Suprapubic skin (tissue), 4 donors: Measurements from ENCODE around the gene POR. TPM values are rescaled to one million over a fixed set of nuclear protein-coding genes. Genes with fewer than 3 reads are reported as not detected.

Source experiments
- DNase-seq, 2 donors: peaks; one replicate each; pipeline ENCODE4 v3.0.0-alpha.2; 2019; ENCODE audit warnings: low spot score in 2 of 2
- H3K27ac ChIP-seq: fragments of 200-600 bp; sonication (generic); one replicate; pipeline ENCODE4 v1.5.1; 2019
- H3K27me3 ChIP-seq: fragments of 200-600 bp; sonication (generic); one replicate; pipeline ENCODE4 v1.5.1; 2019
- H3K36me3 ChIP-seq: fragments of 200-600 bp; sonication (generic); one replicate; pipeline ENCODE4 v1.5.1; 2019
- H3K4me1 ChIP-seq: fragments of 200-600 bp; sonication (generic); one replicate; pipeline ENCODE4 v1.5.1; 2019
- H3K4me3 ChIP-seq: fragments of 200-600 bp; sonication (generic); one replicate; pipeline ENCODE4 v1.5.1; 2019; ENCODE audit warnings: mild to moderate bottlenecking
- H3K9me3 ChIP-seq: fragments of 200-600 bp; sonication (generic); one replicate; pipeline ENCODE4 v1.5.1; 2019
- EP300 ChIP-seq: sonication (generic); formaldehyde crosslinking; IDR thresholded peaks from one replicate; pipeline ENCODE4 v1.6.1; 2017; ENCODE audit warnings: antibody characterized with exemption
- POLR2A ChIP-seq, 2 donors: fragments of 450-650 bp; IDR thresholded peaks; one replicate each; pipeline ENCODE4 v1.6.1; 2017; ENCODE audit warnings: antibody characterized with exemption in 2 of 2, mild to moderate bottlenecking in 2 of 2, moderate library complexity in 2 of 2
- POLR2AphosphoS5 ChIP-seq, 3 donors: sonication (generic); formaldehyde crosslinking; IDR thresholded peaks; one replicate each; pipeline ENCODE4 v1.6.1; 2017; ENCODE audit warnings: antibody characterized with exemption in 3 of 3
- WGBS: methylation state at CpG from one replicate; pipeline ENCODE4 v1.1.5; 2018; 5-methylcytosine and 5-hydroxymethylcytosine counted together
- total RNA-seq, 4 donors: library from RNA; depleted of rRNA; stranded (reverse); fragments of >200 nt; gene quantifications; one replicate each; pipeline ENCODE4 v1.1.0, GENCODE V29; 2016
- TF ChIP-seq, protein P1 (sequence below), 2 donors: fragments of 200-600 bp in 1 of 2; fragments of 450-650 bp in 1 of 2; sonication (generic) in 1 of 2; IDR thresholded peaks; one replicate each; pipeline ENCODE4 v1.5.1; 2016 to 2019; ENCODE audit warnings: antibody characterized with exemption in 2 of 2, mild to moderate bottlenecking in 1 of 2, moderate library complexity in 1 of 2

The POR gene
- total RNA-seq, 4 donors from 2014 or later = 85.8 to 112 (median 91.8) TPM

DNA sequence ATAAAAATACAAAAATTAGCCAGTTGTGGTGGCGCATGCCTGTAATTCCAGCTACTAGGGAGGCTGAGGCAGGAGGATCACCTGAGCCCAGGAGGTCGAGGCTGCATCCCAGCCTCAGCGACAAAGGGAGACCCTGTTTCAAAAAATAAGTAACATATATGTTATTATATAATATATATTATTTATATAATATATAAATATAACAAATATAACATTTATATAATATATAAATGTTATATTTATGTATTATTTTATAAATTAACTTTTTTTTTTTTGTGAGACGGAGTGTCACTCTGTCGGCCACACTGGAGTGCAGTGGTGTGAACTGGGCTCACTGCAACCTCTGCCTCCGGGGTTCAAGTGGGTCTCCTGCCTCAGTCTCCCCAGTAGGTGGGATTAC lies 1.5 kb upstream of the POR start:
- peaks cover 28% of the 10 kb centered on the region for H3K4me1 ChIP-seq
- H3K27ac ChIP-seq = no peak overlapping the region
- H3K4me3 ChIP-seq = peak overlapping the region; percentile 96
- no peaks in the 10 kb centered on the region for H3K36me3 ChIP-seq
- no peaks in the 10 kb centered on the region for H3K9me3 ChIP-seq
- DNase-seq = no peak
- WGBS = 93% methylated on average over 6 of the region's 6 CpGs
- H3K27me3 ChIP-seq = no peaks in the 10 kb centered on the region
- TF ChIP-seq EP300 (no peak), POLR2AphosphoS5 (IDR thresholded peaks at IDR 0.05) (no peak), POLR2A (IDR thresholded peaks at IDR 0.05) (no peak)
- TF ChIP-seq, protein P1, sequence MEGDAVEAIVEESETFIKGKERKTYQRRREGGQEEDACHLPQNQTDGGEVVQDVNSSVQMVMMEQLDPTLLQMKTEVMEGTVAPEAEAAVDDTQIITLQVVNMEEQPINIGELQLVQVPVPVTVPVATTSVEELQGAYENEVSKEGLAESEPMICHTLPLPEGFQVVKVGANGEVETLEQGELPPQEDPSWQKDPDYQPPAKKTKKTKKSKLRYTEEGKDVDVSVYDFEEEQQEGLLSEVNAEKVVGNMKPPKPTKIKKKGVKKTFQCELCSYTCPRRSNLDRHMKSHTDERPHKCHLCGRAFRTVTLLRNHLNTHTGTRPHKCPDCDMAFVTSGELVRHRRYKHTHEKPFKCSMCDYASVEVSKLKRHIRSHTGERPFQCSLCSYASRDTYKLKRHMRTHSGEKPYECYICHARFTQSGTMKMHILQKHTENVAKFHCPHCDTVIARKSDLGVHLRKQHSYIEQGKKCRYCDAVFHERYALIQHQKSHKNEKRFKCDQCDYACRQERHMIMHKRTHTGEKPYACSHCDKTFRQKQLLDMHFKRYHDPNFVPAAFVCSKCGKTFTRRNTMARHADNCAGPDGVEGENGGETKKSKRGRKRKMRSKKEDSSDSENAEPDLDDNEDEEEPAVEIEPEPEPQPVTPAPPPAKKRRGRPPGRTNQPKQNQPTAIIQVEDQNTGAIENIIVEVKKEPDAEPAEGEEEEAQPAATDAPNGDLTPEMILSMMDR (IDR thresholded peaks at IDR 0.05) = no peak

DNA sequence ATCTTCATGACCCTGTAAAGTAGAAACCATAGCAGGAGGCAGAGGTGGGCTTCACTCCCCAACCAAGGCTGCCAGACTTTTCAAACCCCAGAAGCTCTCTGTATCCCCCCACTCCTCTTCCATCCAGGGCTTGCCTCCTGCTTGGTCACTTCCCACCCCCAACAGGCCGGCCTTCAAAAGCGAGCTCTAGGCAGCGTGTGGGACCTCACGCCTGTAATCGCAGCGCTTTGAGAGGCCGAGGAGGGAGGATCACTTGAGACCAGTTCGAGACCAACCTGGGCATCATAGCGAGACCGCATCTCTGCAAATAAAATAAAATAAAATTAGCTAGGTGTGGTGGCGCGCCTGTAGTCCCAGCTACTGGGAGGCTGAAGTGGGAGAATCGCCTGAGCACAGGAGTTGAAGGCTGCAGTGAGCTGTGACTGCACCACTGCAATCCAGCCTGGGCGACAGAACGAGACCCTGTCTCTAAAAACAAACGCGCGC lies 743 bp upstream of the POR start:
- TF ChIP-seq, protein P1 (IDR thresholded peaks at IDR 0.05) = no peak
- TF ChIP-seq POLR2A (IDR thresholded peaks at IDR 0.05) (no peak), POLR2AphosphoS5 (IDR thresholded peaks at IDR 0.05) (no peak), EP300 (no peak)
- peak overlapping the region; percentile 90 for H3K27ac ChIP-seq
- H3K9me3 ChIP-seq = no peaks in the 10 kb centered on the region
- H3K27me3 ChIP-seq = no peaks in the 10 kb centered on the region
- peak overlapping the region; percentile 96 for H3K4me3 ChIP-seq
- no peaks in the 10 kb centered on the region for H3K36me3 ChIP-seq
- WGBS = 26% methylated on average over 18 of the region's 18 CpGs
- no peak for DNase-seq
- H3K4me1 ChIP-seq = peaks cover 30% of the 10 kb centered on the region

DNA sequence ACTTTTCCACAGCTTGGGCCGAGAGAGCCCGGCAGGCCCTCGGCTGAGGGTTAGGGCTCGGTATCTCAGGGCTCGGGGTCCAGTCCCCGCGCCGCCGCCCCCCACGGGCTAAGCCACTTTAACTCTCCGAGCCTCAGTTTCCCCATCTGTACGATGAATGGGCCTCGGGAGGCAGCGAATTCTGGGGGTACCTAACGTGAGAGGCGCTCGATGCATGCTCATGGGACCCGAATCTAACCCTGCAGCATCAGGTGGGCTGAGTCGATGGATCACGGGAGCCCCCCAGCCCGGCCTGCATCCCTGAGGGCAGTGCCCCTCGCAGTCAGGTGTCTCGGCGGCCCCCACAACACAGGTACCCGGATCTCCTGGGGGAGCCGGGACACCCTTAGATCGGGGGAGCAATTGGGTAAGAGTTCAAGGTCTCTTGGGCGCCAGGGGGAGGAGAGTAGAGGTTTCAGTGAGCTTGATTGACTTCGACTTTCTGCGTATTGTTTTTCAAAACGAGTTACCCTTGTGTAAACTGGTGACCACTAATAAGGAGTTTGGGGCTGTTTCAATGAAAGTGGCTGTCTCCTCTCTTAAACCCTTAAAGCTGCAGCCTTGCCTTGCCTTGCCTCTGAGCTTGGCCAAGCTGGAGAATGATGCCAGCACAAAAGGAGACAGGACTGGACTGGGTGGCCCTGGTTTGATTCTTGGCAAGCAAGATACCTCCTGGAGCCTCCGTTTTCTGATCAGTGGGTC lies 631 bp downstream of the POR start:
- Histone ChIP-seq H3K27ac (peak overlapping the region; percentile 90), H3K4me3 (peak overlapping the region; percentile 96), H3K4me1 (peaks cover 35% of the 10 kb centered on the region), H3K9me3 (no peaks in the 10 kb centered on the region), H3K36me3 (no peaks in the 10 kb centered on the region), H3K27me3 (no peaks in the 10 kb centered on the region)
- 2% methylated on average over 7 of the region's 32 CpGs for WGBS
- DNase-seq = peak in 1 of 2 donors; percentile 72
- TF ChIP-seq, protein P1 (IDR thresholded peaks at IDR 0.05) = no peak
- TF ChIP-seq POLR2A (IDR thresholded peaks at IDR 0.05) (no peak), EP300 (no peak), POLR2AphosphoS5 (IDR thresholded peaks at IDR 0.05) (no peak)

DNA sequence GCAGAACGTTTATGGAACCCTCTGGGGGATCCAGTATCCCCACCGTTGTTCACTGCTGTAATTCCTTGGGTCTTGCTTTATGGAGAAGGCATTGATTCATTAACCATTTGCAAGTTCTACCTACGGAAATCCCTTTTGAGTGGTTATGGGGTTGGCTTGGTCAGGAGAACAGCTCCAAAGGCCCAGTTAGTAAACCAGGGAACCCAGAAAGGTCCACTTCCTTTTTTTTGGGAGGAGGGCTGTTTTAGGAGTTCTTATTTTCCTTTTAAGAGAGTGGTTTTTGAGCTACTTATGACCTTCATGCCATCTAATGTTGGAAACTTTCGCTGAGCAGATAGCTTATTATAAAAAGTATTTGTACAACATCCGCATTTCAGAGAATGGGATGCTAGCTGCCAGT lies 1.3 kb downstream of the POR start:
- 48% methylated on average over 5 of the region's 5 CpGs for WGBS
- TF ChIP-seq POLR2A (IDR thresholded peaks at IDR 0.05) = no peak
- TF ChIP-seq EP300 = no peak
- TF ChIP-seq, protein P1 (IDR thresholded peaks at IDR 0.05) = no peak
- TF ChIP-seq POLR2AphosphoS5 (IDR thresholded peaks at IDR 0.05) = no peak
- Histone ChIP-seq H3K9me3 (no peaks in the 10 kb centered on the region), H3K4me3 (peak overlapping the region; percentile 96), H3K27ac (no peak overlapping the region), H3K27me3 (no peaks in the 10 kb centered on the region), H3K36me3 (no peaks in the 10 kb centered on the region), H3K4me1 (peaks cover 42% of the 10 kb centered on the region)
- DNase-seq = no peak

DNA sequence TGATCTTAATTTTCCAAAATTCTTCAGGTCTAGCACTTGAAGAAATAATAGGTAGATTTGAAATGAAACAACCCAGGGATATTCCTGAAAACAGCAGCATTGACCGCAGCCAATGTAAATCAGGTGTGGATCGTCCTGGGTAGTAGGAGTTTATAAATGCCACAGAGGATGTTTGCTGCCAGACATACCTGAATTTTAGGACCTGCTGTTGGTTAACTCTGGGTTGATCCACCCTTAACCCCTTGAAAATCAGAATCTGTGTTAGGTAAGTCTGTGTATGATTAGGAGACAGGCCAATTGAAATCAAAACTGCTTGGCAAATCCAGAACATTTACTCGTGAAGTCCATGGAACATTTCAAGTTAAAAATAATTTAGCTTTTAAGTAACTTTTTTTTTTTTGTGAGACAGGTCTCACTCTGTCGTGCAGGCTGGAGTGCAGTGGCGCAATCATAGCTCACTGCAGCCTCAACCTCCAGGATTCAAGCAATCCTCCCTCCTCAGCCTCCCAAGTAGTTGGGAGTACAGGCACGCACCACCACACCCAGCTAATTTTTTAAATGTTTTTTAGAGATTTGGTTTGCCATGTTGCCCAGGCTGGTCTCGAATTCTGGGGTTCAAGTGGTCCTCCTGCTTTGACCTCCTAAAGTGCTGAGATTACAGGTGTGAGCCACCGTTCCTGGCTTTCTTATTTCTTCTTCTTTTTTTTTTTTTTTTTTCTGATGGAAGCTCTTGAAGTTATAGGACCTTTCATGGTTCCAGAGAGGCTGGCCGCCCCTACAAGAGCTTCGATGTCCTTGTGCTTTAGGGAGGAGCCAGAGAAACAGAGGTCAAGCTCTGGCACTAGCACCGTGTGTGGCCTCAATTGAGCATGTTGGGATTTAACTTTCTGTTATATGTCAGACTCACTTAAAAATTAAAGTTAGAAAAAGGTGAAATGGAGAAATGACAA lies 2.0 kb downstream of the POR start:
- 77% methylated on average over 11 of the region's 11 CpGs for WGBS
- DNase-seq = no peak
- Histone ChIP-seq H3K4me1 (peaks cover 45% of the 10 kb centered on the region), H3K36me3 (no peaks in the 10 kb centered on the region), H3K4me3 (no peak overlapping the region), H3K27me3 (no peaks in the 10 kb centered on the region), H3K9me3 (no peaks in the 10 kb centered on the region), H3K27ac (no peak overlapping the region)
- TF ChIP-seq POLR2AphosphoS5 (IDR thresholded peaks at IDR 0.05) (no peak), POLR2A (IDR thresholded peaks at IDR 0.05) (no peak), EP300 (no peak)
- TF ChIP-seq, protein P1 (IDR thresholded peaks at IDR 0.05) = no peak
